Astrocyte (in vitro differentiated cells and primary cell): Measurements from ENCODE around the gene SYTL1. TPM values are rescaled to one million over a fixed set of nuclear protein-coding genes. Genes with fewer than 3 reads are reported as not detected.
A peak's percentile ranks its signal among the peaks of the same experiment; 100 is the strongest.

Experiments used
- DNase-seq: peaks from one replicate; pipeline ENCODE4 v3.0.0-alpha.2; 2010; ENCODE audit warnings: low read depth
- FAIRE-seq: peaks from 2 replicates; lab custom pipeline; 2011; peaks lifted over from hg19 to GRCh38; lab: Jason Lieb, UNC
- H2AFZ ChIP-seq: 2 replicates; pipeline ENCODE4 v1.6.0; 2012; ENCODE audit warnings: low read depth, low read length, inconsistent platforms
- H3K27ac ChIP-seq: 2 replicates; pipeline ENCODE4 v1.5.1; 2011; ENCODE audit warnings: low read depth, low read length, inconsistent platforms
- H3K27me3 ChIP-seq: 2 replicates; pipeline ENCODE4 v1.6.0; 2011; ENCODE audit warnings: low read length, inconsistent platforms; ENCODE audit not compliant: insufficient read depth
- H3K36me3 ChIP-seq: 2 replicates; pipeline ENCODE4 v1.5.1; 2011; ENCODE audit warnings: low read length, inconsistent platforms; ENCODE audit not compliant: insufficient read depth
- H3K4me1 ChIP-seq: 2 replicates; pipeline ENCODE4 v1.5.1; 2011; ENCODE audit warnings: low read length, inconsistent platforms; ENCODE audit not compliant: insufficient read depth
- H3K4me2 ChIP-seq: 2 replicates; pipeline ENCODE4 v1.6.0; 2012; ENCODE audit warnings: low read length, inconsistent platforms
- H3K4me3 ChIP-seq: 2 replicates; pipeline ENCODE4 v1.5.1; 2011; ENCODE audit warnings: low read depth, mild to moderate bottlenecking, low read length, inconsistent platforms; ENCODE audit not compliant: insufficient read depth
- H3K79me2 ChIP-seq: 2 replicates; pipeline ENCODE4 v1.6.0; 2012; ENCODE audit warnings: mild to moderate bottlenecking, low read length, inconsistent platforms; ENCODE audit not compliant: insufficient read depth
- H3K9ac ChIP-seq: 2 replicates; pipeline ENCODE4 v1.6.0; 2012; ENCODE audit warnings: mild to moderate bottlenecking, low read length, inconsistent platforms
- H3K9me3 ChIP-seq: 2 replicates; pipeline ENCODE4 v1.5.1; 2012; ENCODE audit warnings: low read depth, mild to moderate bottlenecking, low read length, inconsistent platforms; ENCODE audit not compliant: insufficient read depth
- H4K20me1 ChIP-seq: 2 replicates; pipeline ENCODE4 v1.6.0; 2012; ENCODE audit warnings: low read length, inconsistent platforms; ENCODE audit not compliant: insufficient read depth
- H3K27ac Mint-ChIP-seq: one replicate; pipeline ENCODE4 v1.8.0; 2021; ENCODE audit warnings: mild to moderate bottlenecking, mixed read lengths; ENCODE audit not compliant: unreplicated experiment
- H3K27me3 Mint-ChIP-seq: one replicate; pipeline ENCODE4 v1.8.0; 2021; ENCODE audit warnings: low read depth, mixed read lengths; ENCODE audit not compliant: unreplicated experiment
- H3K36me3 Mint-ChIP-seq: one replicate; pipeline ENCODE4 v1.8.0; 2021; ENCODE audit warnings: low read depth, mixed read lengths; ENCODE audit not compliant: unreplicated experiment
- H3K4me1 Mint-ChIP-seq: one replicate; pipeline ENCODE4 v1.8.0; 2021; ENCODE audit warnings: low read depth, mixed read lengths; ENCODE audit not compliant: unreplicated experiment
- H3K4me3 Mint-ChIP-seq: one replicate; pipeline ENCODE4 v1.8.0; 2021; ENCODE audit warnings: mild to moderate bottlenecking, moderate library complexity, mixed read lengths; ENCODE audit not compliant: unreplicated experiment
- H3K9me3 Mint-ChIP-seq: one replicate; pipeline ENCODE4 v1.8.0; 2021; ENCODE audit warnings: mild to moderate bottlenecking, mixed read lengths; ENCODE audit not compliant: unreplicated experiment
- EZH2 ChIP-seq: IDR thresholded peaks from 2 replicates; pipeline ENCODE4 v1.6.1; 2012; ENCODE audit warnings: mild to moderate bottlenecking, low read length, inconsistent platforms; ENCODE audit not compliant: insufficient read depth
- total RNA-seq: library from RNA; stranded (reverse); gene quantifications from 2 replicates; pipeline ENCODE4 v1.2.1, GENCODE V29; 2021
- TF ChIP-seq, protein P1 (sequence below): IDR thresholded peaks from 2 replicates; pipeline ENCODE4 v1.5.1; 2011; ENCODE audit warnings: low read depth, mild to moderate bottlenecking, inconsistent platforms, low read length, moderate library complexity; ENCODE audit not compliant: insufficient read depth

SYTL1 gene
- total RNA-seq, 1 donor from 2014 or later = 10.7 TPM

GRCh38 chr1:27400963-27401341, 59.1 kb downstream of the SYTL1 start:
- Mint-ChIP-seq H3K27ac (no peak overlapping the region), H3K27me3 (no peaks in the 10 kb centered on the region), H3K4me1 (peaks cover 24% of the 10 kb centered on the region), H3K9me3 (no peaks in the 10 kb centered on the region), H3K4me3 (no peak overlapping the region), H3K36me3 (no peaks in the 10 kb centered on the region)
- no peaks in the 10 kb centered on the region for H3K36me3 ChIP-seq
- no peaks in the 10 kb centered on the region for H3K9me3 ChIP-seq
- peaks cover 21% of the 10 kb centered on the region for H3K4me1 ChIP-seq
- DNase-seq = no peak
- H3K27ac ChIP-seq = no peak overlapping the region
- no peak for TF ChIP-seq EZH2
- TF ChIP-seq, protein P1, sequence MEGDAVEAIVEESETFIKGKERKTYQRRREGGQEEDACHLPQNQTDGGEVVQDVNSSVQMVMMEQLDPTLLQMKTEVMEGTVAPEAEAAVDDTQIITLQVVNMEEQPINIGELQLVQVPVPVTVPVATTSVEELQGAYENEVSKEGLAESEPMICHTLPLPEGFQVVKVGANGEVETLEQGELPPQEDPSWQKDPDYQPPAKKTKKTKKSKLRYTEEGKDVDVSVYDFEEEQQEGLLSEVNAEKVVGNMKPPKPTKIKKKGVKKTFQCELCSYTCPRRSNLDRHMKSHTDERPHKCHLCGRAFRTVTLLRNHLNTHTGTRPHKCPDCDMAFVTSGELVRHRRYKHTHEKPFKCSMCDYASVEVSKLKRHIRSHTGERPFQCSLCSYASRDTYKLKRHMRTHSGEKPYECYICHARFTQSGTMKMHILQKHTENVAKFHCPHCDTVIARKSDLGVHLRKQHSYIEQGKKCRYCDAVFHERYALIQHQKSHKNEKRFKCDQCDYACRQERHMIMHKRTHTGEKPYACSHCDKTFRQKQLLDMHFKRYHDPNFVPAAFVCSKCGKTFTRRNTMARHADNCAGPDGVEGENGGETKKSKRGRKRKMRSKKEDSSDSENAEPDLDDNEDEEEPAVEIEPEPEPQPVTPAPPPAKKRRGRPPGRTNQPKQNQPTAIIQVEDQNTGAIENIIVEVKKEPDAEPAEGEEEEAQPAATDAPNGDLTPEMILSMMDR = no peak
- H3K27me3 ChIP-seq = no peaks in the 10 kb centered on the region
- no peak overlapping the region for H3K9ac ChIP-seq
- H3K4me3 ChIP-seq = no peak overlapping the region
- no peak for FAIRE-seq
- H3K4me2 ChIP-seq = no peak overlapping the region
- H4K20me1 ChIP-seq = no peaks in the 10 kb centered on the region
- no peak overlapping the region for H2AFZ ChIP-seq
- no peaks in the 10 kb centered on the region for H3K79me2 ChIP-seq

DNA sequence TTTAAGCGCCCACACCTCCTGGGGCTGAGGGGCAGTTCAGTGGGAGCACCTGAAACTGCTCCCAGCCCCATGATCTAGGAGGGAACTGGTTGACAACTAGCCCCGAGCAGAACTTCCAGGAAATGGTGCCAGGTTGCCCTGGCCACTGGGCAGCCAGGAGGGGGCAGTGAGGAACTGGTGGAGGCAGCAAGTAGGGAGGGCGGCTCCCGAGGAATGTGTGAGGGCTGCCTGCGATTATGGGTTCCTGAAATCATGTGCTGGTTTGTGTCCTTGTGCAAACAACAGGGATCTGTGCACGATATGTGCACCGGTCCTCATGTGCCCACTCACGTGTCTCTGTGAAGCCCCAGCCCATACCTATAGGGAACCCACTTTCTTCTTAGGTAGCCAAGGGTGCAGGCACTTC, 60.5 kb downstream of the SYTL1 start:
- Mint-ChIP-seq H3K36me3 (peaks cover 4% of the 10 kb centered on the region), H3K9me3 (no peaks in the 10 kb centered on the region), H3K4me3 (no peak overlapping the region), H3K27me3 (no peaks in the 10 kb centered on the region), H3K4me1 (peaks cover 24% of the 10 kb centered on the region), H3K27ac (peak overlapping the region; percentile 18)
- Histone ChIP-seq H4K20me1 (no peaks in the 10 kb centered on the region), H3K27ac (no peak overlapping the region), H3K79me2 (no peaks in the 10 kb centered on the region), H3K9ac (no peak overlapping the region), H3K4me1 (peaks cover 21% of the 10 kb centered on the region), H3K4me2 (no peak overlapping the region), H3K4me3 (no peak overlapping the region), H2AFZ (no peak overlapping the region), H3K27me3 (no peaks in the 10 kb centered on the region), H3K9me3 (no peaks in the 10 kb centered on the region), H3K36me3 (no peaks in the 10 kb centered on the region)
- FAIRE-seq (no peak), DNase-seq (no peak)
- TF ChIP-seq EZH2 = no peak
- TF ChIP-seq, protein P1 = peak; percentile 22

- peak overlapping the region; percentile 26 for H3K27ac Mint-ChIP-seq
- no peak overlapping the region for H3K27ac ChIP-seq
- H3K4me3 ChIP-seq = no peak overlapping the region
- no peaks in the 10 kb centered on the region for H3K79me2 ChIP-seq
- H3K9me3 Mint-ChIP-seq = no peaks in the 10 kb centered on the region
- no peak overlapping the region for H3K9ac ChIP-seq
- peaks cover 10% of the 10 kb centered on the region for H3K36me3 Mint-ChIP-seq
- peak overlapping the region; percentile 20 for H3K4me2 ChIP-seq
- no peaks in the 10 kb centered on the region for H3K36me3 ChIP-seq
- no peaks in the 10 kb centered on the region for H3K9me3 ChIP-seq
- H3K4me1 Mint-ChIP-seq = peaks cover 24% of the 10 kb centered on the region
- no peak overlapping the region for H2AFZ ChIP-seq
- no peak overlapping the region for H3K4me3 Mint-ChIP-seq
- H4K20me1 ChIP-seq = no peaks in the 10 kb centered on the region
- DNase-seq (no peak), FAIRE-seq (no peak)
- TF ChIP-seq, protein P1 = peak; percentile 18
- TF ChIP-seq EZH2 = no peak
- H3K4me1 ChIP-seq = peaks cover 21% of the 10 kb centered on the region
- H3K27me3 ChIP-seq = no peaks in the 10 kb centered on the region
- no peaks in the 10 kb centered on the region for H3K27me3 Mint-ChIP-seq
These were observed 61.4 kb downstream of the SYTL1 start for GRCh38 chr1:27403065-27403726.
